GM12801 (cell line): Measurements from ENCODE around the gene PTPRH.

Experiments
- CTCF ChIP-seq: IDR thresholded peaks from one replicate; pipeline ENCODE4 v1.5.1; 2011; ENCODE audit warnings: control low read depth; ENCODE audit not compliant: insufficient read length; ENCODE audit errors: extremely low read depth

PTPRH gene

GRCh38 chr19:55173186-55173713 is 36.1 kb downstream of the PTPRH start:
- TF ChIP-seq CTCF: no peak

- no peak for TF ChIP-seq CTCF
Measured at GRCh38 chr19:55172741-55173140, 36.6 kb downstream of the PTPRH start.

GRCh38 chr19:55171440-55171839 is 37.9 kb downstream of the PTPRH start:
- TF ChIP-seq CTCF: no peak

- no peak for TF ChIP-seq CTCF
Measured at GRCh38 chr19:55169136-55169535, 40.2 kb downstream of the PTPRH start.

GRCh38 chr19:55166530-55167268 is 42.6 kb downstream of the PTPRH start, which contains the start of gene DNAAF3:
DNAAF3 (minus strand) TSS chr19:55166613; CDS start chr19:55166413, 200 bp downstream.
- TF ChIP-seq CTCF: no peak

GRCh38 chr19:55165952-55166529 is 43.3 kb downstream of the PTPRH start:
- TF ChIP-seq CTCF: no peak

GRCh38 chr19:55161571-55162322 is 47.6 kb downstream of the PTPRH start:
- TF ChIP-seq CTCF: no peak
